HG03520 (cell line): ENCODE data around the gene RBFOX2.
"Not testable (repeated sequence)": the region's sequence is repeated elsewhere in the genome, so short reads cannot be mapped to it uniquely, and the experiment has no call there.

ENCODE experiments used
- ATAC-seq: cut with Tn5 transposase; IDR thresholded peaks from one replicate; pipeline ENCODE4 v1.9.1; 2021; ENCODE audit warnings: mild to moderate bottlenecking, moderate library complexity; ENCODE audit not compliant: unreplicated experiment

Gene RBFOX2

DNA sequence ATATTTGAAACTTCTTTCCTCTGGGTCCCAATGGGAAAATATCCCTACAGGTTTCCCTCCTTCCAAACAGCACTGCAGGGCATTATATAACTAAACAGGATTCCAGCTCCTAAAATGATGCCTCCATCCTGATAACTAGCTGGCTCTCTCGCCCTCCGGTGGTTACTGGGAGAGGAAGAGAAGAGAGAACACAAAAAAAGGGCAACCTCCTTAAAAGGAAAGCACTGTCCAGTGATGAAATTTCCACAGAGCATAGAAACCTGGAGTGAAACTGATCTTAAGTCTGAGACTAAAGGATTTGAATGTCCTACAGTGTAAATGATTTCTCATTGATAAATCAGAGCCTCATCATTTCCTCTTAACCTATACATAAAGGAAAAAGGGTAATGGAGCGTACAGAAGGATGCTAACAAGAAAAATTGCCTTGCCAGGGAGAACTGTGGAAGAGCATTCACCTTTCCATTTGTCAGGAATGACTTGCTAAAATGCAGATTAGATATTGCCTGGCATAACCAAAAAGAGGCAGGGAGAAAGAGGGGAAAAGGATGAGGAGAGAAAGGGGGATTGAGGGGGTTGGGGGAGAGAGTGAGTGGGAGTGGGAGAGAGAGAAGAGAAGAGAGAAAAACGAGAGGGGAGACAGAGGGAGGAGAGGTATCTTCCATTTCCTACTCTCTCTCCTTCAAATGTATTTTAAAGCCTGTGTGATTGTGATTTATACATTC, 189.6 kb downstream of the RBFOX2 start:
- no peak for ATAC-seq

DNA sequence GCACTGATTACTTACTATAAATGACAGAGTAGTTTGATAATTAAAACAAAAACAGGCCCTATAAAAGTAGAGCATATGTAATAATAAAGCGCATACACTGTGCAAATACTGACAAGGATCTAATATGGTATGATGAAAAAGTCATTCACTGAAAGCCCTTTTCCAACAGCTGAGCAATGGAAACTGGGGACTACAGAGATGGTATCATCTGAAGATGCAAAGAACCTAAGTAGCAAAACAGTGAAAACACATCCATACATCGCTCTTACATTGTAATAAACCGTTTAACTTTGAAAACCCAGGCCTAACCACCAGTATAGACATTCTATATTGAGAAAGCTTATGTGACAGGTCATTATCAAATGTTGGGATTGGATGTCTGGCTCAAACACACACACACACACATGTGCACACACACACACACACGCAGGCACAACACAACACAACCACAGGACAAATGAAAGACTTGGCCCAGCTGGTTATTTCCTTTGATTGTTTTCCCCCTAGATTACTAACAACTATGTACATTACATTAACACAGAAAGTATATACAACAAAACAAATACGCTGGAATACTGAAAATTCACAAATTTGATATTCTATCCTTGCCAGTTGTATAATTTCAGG, 191.4 kb downstream of the RBFOX2 start:
- no peak for ATAC-seq

DNA sequence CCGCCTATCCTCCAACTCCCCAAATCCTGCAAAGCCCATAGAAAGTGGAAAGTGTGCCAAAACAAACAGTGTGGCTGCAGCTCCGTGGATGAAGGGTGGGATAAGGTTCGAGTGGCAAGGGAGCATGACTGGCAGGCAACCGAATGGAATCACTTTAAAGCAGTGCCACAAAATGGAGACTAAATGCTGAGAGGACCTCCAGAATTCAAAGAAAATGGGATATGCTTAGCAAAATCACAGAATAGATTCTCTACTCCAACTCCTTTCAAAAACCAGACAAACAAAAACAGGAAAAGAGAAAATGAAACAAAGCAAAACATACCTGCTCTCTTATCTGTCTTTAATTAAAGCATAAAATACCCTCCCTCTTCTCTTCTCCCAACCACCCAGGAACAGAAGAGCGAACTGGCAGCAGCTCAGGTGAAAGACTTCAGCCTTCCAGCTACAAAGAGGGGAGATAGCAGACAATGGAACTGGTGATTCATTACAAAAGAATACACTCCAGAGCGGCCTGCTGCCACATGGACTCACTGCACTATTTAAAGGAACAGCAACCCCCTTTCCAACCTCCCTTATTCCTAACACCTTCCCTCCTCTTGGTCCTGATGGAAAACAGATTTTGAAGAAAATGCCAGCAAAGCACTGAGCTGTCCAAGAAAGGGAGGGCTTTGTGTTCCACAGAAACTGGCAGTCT, 192.5 kb downstream of the RBFOX2 start:
- ATAC-seq: no peak

DNA sequence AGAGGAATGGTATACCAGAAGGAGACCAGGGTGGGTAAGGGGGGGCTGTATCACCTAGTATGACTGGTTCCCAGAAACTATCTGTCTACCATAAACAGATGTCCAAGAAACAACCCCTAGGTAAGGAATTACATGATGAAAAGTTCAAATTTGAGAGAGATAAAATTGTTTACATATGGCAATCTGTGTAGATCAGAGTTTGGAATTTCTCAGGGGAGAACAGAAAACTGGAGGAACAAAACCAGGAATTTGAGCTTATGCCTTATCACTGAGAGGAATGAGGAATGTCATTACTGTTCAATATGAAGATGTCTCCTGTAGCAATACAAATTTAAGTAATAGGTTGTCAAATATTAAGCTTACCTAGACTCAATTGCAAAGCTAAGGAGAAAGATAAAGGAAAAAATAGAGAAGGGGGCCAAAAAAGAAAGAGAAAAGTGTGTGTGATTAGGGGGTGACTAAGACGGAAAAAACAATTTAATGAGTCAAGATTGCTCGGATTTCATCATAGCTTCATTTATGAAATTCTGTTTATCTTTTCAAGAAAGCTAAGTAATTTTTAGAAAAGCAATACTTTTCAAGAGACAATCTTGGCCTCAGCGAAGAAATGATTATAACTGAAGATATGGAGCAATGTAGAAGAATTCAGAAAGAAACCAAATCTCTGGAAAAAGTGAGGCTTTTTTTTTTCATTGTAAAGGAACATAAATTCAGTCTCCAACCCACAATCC, 193.2 kb downstream of the RBFOX2 start:
- ATAC-seq: no peak

DNA sequence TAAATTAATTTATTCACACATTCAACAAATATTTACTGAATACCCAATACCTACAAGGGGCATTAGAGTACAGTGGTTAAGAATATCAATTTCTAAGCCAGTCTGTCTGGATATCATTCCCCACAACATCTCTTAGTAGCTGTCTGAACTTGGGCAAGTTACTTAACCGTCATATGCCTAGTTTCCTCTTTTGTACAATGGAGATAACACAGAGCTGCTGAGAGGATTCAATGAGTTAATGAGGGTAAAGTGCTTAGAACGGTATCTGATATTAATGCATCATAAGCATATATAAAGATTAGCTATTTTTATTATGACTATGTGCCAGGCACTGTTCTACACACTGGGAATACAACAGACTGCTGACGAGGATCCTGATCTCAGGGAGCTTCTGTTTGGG, 194.6 kb downstream of the RBFOX2 start:
- no peak for ATAC-seq

DNA sequence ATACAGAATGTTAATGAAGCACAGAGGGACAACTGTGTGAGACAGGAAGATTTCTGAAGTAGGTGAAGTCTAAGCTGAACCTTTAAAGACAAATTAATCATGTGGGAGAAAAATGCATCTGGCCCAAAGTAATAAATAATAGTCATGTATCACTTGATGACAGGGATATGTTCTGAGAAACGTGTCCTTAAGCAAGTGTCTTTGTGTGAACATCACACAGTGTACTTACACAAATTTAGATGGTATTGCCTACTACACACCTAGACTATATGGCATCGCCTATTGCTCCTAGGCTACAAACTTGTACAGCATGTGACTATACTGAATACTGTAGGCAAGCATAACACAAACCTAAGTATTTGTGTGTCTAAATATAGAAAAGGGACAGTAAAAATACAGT, 198.3 kb downstream of the RBFOX2 start:
- no peak for ATAC-seq

DNA sequence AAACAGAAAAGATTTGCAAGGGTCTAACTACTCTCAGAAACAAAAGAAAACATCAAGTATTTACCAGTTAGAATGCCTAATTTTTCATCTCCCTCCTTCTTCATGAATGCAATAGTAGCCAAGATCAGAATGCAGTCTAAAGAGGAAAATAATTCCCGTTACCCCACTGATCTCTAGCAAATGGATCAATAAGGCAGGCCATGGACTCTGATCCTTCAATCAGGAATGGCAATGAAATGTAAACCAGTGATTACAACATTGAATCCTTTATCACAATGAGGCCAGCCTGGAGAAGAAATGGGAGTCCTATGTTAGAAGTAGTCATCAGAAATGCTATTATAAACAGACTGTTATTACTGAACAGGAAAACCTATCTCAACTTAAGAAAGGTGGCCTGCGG, 204.4 kb downstream of the RBFOX2 start:
- ATAC-seq: no peak

DNA sequence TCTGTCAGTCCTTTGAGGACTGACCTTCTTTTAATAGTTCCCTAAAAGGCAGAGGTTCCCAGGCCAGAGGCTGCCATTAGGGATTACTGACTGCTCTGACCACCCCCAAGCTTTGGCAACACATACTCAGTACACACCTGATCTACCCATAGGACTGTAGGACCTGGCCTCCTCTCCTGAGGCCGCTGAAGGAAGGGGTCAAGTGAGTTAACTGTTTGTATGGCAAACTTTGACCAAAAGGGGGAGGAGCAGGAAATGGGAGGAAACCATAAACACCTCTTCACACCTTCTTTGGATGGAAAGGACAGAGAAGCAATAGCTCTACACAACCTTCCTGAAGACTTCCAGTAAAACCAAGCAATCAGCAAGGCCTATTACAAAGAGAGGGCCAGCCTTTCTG, 207.0 kb downstream of the RBFOX2 start:
- no peak for ATAC-seq

DNA sequence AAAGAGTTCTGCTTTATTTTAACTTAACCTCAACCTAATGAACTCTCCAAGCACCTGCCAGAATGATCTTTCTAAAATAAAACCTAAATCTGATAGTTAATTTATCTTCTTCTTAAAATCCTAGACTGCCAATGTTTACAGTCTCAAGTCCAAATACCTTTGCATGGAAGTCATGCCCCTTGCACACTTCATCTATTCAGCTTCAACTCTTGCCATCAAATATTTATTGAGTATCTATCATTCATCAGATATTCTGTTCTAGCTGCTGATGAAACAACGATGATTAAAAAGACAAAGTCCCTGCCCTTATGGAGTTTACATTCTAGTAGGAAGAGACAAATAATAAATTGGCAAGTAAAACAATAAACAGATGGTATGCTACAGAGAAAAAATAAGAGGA, 209.2 kb downstream of the RBFOX2 start:
- ATAC-seq: no peak

DNA sequence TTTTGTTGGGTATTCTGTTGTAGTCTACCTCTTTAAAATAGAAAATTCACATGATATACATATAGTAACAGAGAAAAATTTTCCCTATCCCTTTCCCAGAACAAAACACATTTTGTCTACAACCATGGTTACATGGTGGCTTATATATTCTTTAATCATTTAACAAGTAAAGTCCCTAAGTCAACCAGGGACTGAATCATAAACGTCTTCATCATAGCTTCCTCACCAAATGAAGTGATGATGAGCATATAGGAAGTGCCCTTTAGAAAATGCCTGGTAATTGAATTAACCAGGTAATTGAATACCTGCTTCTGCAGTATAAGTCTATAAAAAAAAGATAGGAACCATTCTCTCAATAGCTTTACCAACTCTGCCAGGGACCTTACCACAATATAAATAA, 209.7 kb downstream of the RBFOX2 start:
- no peak for ATAC-seq

DNA sequence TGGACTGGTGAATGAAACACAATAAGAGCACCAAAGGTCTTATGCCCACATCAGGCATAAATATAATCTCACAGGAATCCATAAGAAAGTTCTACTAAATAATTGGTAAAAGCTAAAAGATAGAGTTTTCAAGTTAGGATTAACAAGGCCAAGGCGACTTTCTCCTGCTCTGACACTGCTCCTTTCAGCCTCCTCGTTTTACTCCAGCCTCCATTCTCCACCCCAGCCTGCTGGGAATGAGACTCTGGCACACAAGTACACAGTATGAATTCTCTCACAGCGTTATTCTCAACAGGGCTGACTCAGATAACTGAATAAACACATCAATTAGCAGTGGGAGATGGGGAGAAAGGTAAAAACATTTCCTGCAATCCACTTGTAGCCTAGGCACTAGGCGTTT, 216.0 kb downstream of the RBFOX2 start:
- no peak for ATAC-seq

DNA sequence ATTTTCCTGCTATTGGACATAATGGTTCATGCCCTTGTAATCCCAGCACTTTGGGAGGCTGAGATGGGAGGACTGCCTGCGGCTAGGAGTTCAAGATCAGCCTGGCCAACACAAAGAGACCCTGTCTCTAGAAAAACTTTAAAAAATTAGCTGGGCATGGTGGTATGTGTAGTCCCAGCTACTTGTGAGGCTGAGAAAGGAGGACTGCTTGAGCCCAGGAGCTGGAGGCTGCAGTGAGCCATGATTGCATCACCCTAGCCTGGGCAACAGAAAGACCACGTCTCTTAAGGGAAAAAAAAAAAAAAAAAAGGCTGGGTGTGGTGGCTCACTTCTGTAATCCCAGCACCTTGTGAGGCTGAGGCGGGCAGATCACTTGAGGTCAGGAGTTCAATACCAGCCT, 217.0 kb downstream of the RBFOX2 start:
- no peak for ATAC-seq

DNA sequence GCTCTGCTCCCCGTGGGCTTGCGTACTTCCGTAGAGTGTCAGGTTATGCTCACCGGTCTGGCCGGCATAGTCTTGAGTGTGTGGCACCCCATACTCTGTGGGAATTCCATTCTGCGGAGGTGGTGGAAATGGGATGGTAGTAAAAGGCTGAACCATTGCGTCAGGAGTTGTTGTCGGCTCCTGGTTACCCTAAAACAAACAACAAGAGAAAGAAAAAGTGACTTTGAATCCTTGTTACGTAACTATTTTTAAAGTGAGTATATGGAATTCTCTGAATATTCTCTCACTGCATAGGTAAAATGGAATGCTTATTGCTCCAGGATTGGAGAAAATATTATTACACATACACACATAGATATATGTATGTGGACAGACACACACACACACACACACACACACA, 218.8 kb downstream of the RBFOX2 start:
- ATAC-seq: no peak

DNA sequence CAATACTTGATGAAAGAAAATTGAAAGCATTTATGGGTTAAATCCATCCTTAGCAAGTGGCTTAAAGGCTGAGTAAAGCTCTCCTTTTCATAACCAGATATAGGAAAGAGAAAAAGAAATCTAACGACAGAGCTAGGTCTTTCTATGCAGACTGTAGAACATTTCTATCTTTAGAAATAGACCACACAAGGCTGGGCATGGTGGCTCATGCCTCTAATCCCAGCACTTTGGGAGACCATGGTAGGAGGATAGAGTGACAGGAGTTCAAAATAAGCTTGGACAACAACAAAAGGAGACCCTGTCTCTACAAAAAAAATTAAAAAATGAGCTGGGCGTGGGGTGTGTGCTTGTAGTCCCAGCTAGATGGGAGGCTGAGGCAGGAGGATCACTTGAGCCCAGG, 220.2 kb downstream of the RBFOX2 start:
- ATAC-seq: no peak

DNA sequence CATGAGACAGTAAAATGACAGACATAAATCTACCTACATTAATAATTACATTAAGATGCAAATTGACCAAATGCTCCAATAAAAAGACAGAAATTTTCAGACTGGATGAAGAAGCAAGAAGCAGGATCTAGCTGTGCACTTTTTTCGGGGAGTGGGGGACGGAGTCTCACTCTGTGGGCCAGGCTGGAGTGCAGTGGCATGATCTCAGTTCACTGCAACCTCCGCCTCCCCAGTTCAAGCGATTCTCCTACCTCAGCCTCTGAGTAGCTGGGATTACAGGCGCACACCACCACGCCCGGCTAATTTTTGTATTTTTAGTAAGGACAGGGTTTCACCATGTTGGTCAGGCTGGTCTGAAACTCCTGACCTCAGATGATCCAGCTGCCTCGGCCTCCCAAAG, 222.0 kb downstream of the RBFOX2 start:
- ATAC-seq: not testable (repeated sequence)

DNA sequence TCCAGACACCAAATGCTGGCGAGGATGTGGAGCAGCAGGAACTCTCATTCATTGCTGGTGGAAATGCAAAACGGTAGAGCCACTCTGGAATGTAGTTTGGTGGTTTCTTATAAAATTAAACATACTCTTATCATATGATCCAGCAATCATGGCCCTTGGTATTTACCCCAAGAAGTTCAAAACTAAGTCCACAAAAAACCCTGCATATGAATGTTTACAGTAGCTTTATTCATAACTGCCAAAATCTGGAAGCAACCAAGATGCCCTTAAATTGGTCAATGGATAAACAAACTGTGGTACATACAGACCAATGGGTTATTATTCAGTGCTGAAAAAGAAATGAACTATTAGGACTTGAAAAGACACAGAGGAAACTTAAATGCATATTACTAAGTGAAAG, 223.2 kb downstream of the RBFOX2 start:
- ATAC-seq: no peak

DNA sequence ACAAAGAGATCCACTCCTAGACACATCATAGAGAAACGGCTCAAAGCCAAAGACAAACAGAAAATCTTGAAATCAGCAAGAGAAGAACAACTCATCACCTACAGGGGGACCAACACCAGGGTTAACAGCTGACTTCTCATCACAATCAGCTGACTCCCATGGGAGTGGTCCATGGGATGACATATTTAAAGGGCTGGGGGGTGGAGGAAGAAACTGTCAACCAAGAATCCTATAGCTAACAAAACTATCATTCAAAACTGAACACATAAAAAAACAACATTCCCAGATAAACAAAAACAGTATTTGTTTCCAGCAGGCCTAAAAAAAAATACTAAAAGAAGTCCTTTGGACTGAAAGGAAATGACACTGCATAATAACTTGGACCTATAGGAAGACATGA, 224.2 kb downstream of the RBFOX2 start:
- no peak for ATAC-seq

DNA sequence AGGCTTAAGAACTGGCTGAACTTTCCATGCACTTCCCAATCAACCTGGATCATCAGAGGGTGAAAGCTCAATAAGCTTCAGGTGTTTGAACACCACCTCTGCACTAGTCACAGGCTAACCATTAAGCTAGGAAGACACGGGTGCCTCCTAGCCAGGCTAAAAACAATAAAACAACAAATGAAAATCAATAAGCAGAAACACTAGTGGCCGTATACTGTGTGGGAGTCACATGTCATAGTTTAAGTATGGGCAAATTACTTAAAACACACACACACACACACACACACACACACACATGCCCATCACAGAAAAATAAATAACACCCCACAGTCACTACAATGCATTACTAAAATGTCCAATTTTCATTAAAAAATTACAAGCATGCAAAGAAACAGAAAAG, 225.7 kb downstream of the RBFOX2 start:
- no peak for ATAC-seq

DNA sequence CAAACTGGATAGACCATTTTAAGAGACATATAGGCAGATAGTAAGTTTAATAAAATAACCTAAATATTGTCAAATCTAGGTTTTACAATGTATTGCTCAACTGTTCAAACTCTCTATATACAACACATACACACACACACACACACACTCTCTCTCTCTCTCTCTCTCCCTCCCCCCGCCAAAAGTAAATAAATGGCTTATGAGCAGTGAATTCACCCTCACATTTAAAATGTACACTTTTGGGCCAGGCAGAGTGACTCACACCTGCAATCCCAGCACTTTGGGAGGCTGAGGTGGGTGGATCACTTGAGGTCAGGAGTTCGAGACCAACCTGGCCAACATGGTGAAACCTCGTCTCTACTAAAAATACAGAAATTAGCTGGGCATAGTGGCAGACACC, 227.3 kb downstream of the RBFOX2 start:
- ATAC-seq: not testable (repeated sequence)

DNA sequence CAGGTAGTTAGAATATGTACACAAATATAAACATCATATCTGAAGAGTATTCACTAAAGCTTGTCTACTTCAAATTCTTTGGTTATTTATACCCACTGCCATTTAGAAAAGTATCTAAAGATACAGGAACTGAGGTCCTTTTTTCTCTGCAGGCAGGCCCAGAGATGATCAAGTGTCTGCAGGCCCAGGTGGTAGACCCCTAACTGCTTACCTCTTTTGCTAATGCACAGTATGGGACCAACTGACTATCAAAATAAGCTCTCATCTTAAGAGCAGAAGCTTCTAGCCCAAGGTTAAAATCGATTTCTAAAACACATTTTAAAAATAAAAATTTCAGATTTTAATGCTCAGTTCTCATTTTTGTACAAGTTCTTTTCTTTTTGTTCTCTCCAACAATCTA, 229.5 kb downstream of the RBFOX2 start:
- no peak for ATAC-seq

DNA sequence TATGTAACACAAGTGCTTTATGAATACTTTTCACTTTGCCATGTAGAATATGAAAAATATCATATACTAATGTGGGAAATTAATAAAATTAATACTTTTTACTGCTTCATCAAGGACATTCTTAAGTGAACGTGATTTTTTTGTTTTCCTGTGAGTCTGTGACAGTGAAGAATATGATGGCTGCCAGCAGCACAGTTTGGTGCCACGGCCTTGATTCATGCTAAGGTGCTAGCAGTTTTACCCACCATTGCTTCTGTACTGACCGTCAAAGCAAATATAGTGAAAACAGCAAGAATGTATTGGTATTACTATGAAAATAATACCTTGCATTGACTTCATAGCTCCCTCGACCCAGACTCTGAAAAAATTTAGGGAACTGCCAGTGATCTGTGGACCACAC, 231.2 kb downstream of the RBFOX2 start:
- no peak for ATAC-seq

DNA sequence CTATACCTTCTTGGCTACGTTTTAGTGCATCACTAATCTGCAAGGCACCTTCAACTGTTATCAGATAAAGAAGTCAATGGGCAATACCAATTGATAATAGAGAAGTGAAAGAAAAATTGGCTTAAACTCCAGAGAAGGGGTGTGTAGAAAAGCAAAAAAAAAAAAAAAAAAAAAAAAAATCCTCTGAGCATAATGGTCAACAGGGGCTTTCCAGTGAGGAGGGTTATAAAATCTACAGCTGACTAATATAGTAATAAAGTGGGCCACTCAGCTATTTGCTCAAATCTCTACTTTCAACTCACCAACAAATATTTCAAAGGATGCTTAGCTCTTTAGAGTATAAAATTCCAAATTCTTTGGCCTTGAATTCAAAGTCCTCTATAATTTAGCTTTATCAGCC, 233.1 kb downstream of the RBFOX2 start:
- ATAC-seq: no peak
